ENCODE data around the gene PANK4. TPM values are rescaled to one million over a fixed set of nuclear protein-coding genes. Genes with fewer than 3 reads are reported as not detected.

Gene PANK4
- total and polyA plus RNA-seq, 3 donors from 2014 or later, result 23.2 to 84.7 (median 65.9) TPM

GRCh38 chr1:2493218-2493617, 33.2 kb downstream of the PANK4 start:
- intact Hi-C loops (cut with DNase I; ENCODE audit: low total_unique reads), result no loop called here
- no peak for DNase-seq
- TF ChIP-seq POLR2A (IDR thresholded peaks at IDR 0.05) (no peak), CTCF (IDR thresholded peaks at IDR 0.05) (no peak)
- no peaks in the 10 kb centered on the region for H3K4me1 ChIP-seq
- no peak overlapping the region for H3K27ac ChIP-seq
- no peaks in the 10 kb centered on the region for H3K9me3 ChIP-seq
- H3K36me3 ChIP-seq (ENCODE audit: low read depth, missing control alignments), result no peaks in the 10 kb centered on the region
- H3K4me3 ChIP-seq, result no peak overlapping the region
- no peaks in the 10 kb centered on the region for H3K27me3 ChIP-seq
- WGBS, 2 donors, result 51% methylated on average over 19 of the region's 19 CpGs; no CpG with 5 or more reads in 1 of the 2 donors

- Histone ChIP-seq H3K9me3 (no peaks in the 10 kb centered on the region), H3K27ac (no peak overlapping the region), H3K4me1 (no peaks in the 10 kb centered on the region), H3K27me3 (no peaks in the 10 kb centered on the region), H3K4me3 (no peak overlapping the region), H3K36me3 (ENCODE audit: low read depth, missing control alignments) (no peaks in the 10 kb centered on the region)
- TF ChIP-seq CTCF (IDR thresholded peaks at IDR 0.05) (no peak), POLR2A (IDR thresholded peaks at IDR 0.05) (no peak)
- WGBS, 2 donors, result 76 to 82% methylated on average over 2 to 13 of the region's 13 CpGs
- intact Hi-C loops (cut with DNase I; ENCODE audit: low total_unique reads), result no loop called here
- DNase-seq, result no peak
These were observed 34.3 kb downstream of the PANK4 start for GRCh38 chr1:2492091-2492490.

- DNase-seq, result no peak
- no peaks in the 10 kb centered on the region for H3K36me3 ChIP-seq (ENCODE audit: low read depth, missing control alignments)
- intact Hi-C loops (cut with DNase I; ENCODE audit: low total_unique reads), result no loop called here
- no peaks in the 10 kb centered on the region for H3K9me3 ChIP-seq
- H3K27ac ChIP-seq, result no peak overlapping the region
- no peak overlapping the region for H3K4me3 ChIP-seq
- TF ChIP-seq CTCF (IDR thresholded peaks at IDR 0.05) (no peak), POLR2A (IDR thresholded peaks at IDR 0.05) (no peak)
- H3K4me1 ChIP-seq, result no peaks in the 10 kb centered on the region
- H3K27me3 ChIP-seq, result no peaks in the 10 kb centered on the region
- WGBS, 2 donors, result 87 to 90% methylated on average over 14 of the region's 14 CpGs
These were observed 36.8 kb downstream of the PANK4 start for GRCh38 chr1:2489615-2490014.

GRCh38 chr1:2488688-2489087, 37.7 kb downstream of the PANK4 start:
- Histone ChIP-seq H3K27ac (no peak overlapping the region), H3K4me3 (no peak overlapping the region), H3K36me3 (ENCODE audit: low read depth, missing control alignments) (no peaks in the 10 kb centered on the region), H3K27me3 (no peaks in the 10 kb centered on the region), H3K9me3 (no peaks in the 10 kb centered on the region), H3K4me1 (no peaks in the 10 kb centered on the region)
- TF ChIP-seq POLR2A (IDR thresholded peaks at IDR 0.05) (no peak), CTCF (IDR thresholded peaks at IDR 0.05) (no peak)
- intact Hi-C loops (cut with DNase I; ENCODE audit: low total_unique reads), result no loop called here
- DNase-seq, result no peak
- WGBS, 2 donors, result 92 to 96% methylated on average over 2 of the region's 2 CpGs

GRCh38 chr1:2486558-2486957, 39.8 kb downstream of the PANK4 start:
- no peak overlapping the region for H3K27ac ChIP-seq
- WGBS, 2 donors, result 92% methylated on average over 9 of the region's 9 CpGs; no CpG with 5 or more reads in 1 of the 2 donors
- H3K27me3 ChIP-seq, result no peaks in the 10 kb centered on the region
- intact Hi-C loops (cut with DNase I; ENCODE audit: low total_unique reads), result no loop called here
- no peaks in the 10 kb centered on the region for H3K9me3 ChIP-seq
- TF ChIP-seq POLR2A (IDR thresholded peaks at IDR 0.05) (no peak), CTCF (IDR thresholded peaks at IDR 0.05) (no peak)
- no peak for DNase-seq
- no peak overlapping the region for H3K4me3 ChIP-seq
- no peaks in the 10 kb centered on the region for H3K4me1 ChIP-seq
- no peaks in the 10 kb centered on the region for H3K36me3 ChIP-seq (ENCODE audit: low read depth, missing control alignments)

Data from testis (tissue), 3 donors.